ENCODE measurements around the gene MRPL24.

DNA sequence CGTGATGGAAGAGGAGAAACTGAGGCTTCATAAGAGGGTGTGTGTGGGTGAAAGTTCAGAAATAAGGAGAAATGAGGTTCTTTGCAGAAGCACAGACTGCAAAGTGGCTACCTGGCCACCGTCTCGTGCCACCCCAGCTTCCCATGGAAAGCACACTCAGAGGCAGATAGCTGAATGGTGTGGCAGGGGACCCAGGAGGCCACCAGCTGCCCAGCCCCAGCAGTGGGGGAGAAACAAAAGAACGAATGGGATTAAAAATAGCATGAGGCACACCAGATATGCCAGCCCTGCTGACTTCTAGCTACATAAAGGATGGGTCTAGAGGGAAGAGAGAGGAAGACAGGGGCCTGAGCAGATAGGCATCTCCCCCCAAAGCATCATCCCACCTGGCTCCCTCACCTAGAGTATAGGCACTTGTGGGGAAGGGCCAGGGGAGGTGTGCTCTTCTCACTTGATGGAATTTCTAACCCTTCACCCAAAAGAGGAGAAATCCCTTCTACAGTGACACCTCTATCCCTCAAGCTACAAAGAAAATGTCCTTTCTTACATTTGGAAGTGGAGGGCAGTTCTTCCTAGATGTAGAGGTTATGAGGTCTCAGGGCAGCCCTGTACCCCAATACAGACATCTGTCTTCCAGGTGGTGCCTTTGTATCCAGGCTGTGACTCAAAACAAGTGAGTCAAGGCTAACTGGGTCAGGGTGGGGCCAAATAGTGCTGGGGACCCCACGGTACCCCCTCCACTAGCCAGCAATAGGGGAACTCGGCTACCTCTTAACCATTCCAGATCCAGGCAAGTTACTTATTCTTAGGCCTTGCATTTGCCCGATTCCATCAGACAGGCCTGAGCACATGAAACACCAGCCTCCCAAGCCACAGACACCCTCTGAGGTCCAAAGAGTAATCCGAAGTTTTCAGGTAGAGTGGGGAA lies 7.1 kb upstream of the MRPL24 start:
- no peak for TF ChIP-seq TOX (CRISPR knock-in tag; IDR thresholded peaks at IDR 0.05; ENCODE audit: borderline replicate concordance)
- no peak for TF ChIP-seq TCF4 (CRISPR knock-in tag; IDR thresholded peaks at IDR 0.05; ENCODE audit: borderline replicate concordance)
- no peak for TF ChIP-seq ZFP30 (CRISPR knock-in tag; IDR thresholded peaks at IDR 0.05)
- TF ChIP-seq ZFP3 (CRISPR knock-in tag; IDR thresholded peaks at IDR 0.05): no peak
- TF ChIP-seq GLIS3 (CRISPR knock-in tag; IDR thresholded peaks at IDR 0.05): no peak
- TF ChIP-seq CSDC2 (CRISPR knock-in tag; IDR thresholded peaks at IDR 0.05): no peak

All from SK-N-SH treated with all-trans-retinoic acid at 6 μM for 48 hours (cell line).